GM21528 (cell line): ENCODE results near the gene CALR3.
"Not testable (repeated sequence)": the region's sequence is repeated elsewhere in the genome, so short reads cannot be mapped to it uniquely, and the experiment has no call there.

ENCODE experiments used
- ATAC-seq: cut with Tn5 transposase; IDR thresholded peaks from one replicate; pipeline ENCODE4 v1.9.1; 2021; ENCODE audit warnings: mild to moderate bottlenecking, moderate library complexity; ENCODE audit not compliant: unreplicated experiment, low FRiP score

The CALR3 gene

DNA sequence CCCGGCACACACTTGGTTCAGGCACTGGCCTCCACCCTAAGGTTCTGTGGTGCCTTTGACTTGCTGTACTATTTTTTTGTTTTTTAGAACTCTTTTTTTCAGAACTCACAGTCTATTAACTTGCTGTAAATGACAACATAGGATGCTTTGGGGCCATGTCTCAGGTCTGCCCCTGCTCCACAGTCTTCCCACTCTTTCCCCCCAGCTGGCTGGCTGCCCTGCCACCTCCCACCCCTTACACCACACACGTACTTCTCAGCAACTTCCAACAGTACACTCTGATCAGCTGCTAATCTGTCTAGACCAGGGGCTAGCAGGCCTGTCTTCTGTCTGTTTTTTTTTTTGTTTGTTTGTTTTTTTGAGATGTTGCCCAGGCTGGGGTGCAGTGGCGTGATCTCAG lies 8.3 kb upstream of the CALR3 start:
- no peak for ATAC-seq

DNA sequence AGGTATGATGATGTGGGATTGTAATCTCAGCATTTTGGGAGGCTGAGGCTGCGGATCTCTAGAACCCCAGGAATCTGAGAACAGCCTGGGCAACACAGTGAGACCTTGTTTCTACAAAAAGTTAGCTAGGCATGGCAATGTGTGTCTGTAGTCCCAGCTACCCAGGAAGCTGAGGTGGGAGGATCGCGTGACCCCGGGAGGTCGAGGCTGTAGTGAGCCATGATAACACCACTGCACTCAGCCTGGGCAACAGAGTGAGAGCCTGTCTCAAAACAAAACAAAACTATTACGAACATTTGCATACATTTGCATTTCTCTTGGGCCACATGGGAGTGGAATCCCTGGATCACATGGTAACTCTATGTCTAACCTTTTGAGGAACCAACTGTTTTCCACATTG lies 1.9 kb upstream of the CALR3 start:
- no peak for ATAC-seq

DNA sequence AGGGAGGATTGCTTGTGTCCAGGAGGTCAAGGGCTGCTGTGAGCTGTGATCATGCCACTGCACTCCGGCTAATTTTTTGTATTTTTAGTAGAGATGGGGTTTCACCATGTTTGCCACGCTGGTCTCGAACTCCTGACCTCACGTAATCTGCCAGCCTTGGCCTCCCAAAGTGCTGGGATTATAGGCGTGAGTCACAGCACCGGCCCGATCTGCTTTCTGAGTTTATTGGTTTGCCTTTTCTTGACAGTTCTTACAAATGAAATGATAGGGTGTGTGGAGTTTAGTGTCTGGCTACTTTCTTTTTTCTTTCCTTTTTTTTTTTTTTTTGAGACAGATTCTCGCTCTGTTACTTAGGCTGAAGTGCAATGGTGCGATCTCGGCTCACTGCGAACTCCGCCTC lies 1.1 kb upstream of the CALR3 start:
- no peak for ATAC-seq

DNA sequence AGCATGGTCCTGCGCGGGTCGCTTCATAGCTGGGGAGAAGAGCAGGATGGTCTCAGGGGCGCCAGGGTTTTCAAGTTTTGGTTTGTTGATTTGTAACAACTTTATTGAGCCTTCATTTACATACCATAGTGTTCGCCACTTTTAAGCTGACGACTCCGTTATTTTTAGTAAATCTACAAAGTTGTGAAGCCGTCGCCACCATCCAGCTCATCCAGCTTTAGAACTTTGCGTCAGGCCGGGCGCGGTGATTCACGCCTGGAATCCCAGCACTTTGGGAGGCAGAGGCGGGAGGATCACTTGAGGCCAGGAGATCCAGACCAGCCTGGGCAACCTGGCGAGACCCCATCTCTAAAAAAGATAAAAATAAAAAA lies 631 bp upstream of the CALR3 start:
- ATAC-seq = no peak

DNA sequence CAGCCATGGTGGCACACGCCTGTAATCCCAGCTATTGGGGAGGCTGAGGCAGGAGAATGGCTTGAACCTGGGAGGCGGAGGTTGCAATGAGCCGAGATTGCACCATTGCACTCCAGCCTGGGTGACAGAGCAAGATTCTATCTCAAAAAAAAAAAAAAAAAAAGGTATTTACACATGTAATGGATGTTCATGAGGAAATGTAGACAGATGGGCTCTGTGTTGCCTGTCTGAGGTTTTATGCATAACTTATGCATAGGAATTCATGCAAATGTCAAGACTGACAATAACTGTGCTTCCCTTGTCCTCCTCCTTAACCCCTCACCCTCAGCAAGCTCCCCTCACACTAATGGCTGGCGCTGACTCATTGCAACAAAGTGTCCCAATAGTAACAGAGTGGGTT lies 9.5 kb downstream of the CALR3 start:
- ATAC-seq = not testable (repeated sequence)

DNA sequence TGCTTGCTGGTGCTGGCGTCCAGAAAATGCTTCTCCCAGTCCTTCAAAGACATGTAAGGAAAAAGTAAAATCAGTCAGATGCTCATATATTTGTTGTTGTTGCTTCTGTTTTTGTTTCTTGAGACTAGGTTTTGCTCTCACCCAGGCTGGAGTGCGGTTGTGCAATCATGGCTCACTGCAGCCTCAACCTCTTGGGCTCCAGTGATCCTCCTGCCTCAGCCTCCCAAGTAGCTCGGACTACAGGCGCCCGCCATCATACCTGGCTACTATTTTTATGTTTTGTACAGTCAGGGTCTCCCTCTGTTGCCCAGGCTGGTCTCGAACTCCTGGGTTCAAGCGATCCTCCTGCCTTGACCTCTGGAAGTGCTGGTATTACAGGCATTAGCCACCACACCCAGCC lies 13.2 kb downstream of the CALR3 start:
- ATAC-seq = no peak

DNA sequence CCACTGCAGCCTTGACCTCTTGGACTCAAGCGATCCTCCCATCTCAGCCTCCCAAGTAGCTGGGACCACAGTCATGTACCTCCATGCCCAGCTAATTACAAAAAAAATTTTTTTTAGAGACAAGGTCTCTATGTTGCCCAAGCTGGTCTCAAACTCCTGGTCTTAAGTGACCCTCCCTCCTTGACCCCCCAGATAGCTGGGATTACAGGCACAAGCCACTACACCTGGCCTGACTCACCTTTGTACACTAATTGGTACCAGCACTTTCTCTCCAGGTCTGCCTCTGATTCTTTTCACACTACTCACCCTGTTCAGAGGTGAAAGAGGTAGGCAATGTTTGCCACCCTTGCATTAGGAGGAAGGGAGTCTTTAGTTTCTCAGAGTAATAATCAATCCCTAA lies 18.7 kb downstream of the CALR3 start:
- ATAC-seq = no peak

DNA sequence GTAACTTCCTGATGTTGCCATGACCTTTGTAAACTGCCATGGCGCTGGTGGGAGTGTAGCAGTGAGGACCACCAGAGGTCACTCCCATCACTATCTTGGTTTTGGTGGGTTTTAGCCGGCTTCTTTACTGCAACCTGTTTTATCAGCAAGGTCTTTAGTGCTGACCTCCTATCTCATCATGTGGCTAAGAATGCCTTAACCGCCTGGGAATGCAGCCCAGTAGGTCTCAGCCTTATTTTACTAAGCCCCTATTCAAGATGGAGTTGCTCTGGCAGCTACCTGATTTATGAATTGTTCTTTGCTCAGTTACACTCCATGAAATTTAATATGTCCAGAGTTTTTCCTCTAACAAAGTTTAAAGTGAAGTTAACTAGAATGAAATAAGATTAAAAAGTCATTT lies 19.6 kb downstream of the CALR3 start:
- no peak for ATAC-seq

DNA sequence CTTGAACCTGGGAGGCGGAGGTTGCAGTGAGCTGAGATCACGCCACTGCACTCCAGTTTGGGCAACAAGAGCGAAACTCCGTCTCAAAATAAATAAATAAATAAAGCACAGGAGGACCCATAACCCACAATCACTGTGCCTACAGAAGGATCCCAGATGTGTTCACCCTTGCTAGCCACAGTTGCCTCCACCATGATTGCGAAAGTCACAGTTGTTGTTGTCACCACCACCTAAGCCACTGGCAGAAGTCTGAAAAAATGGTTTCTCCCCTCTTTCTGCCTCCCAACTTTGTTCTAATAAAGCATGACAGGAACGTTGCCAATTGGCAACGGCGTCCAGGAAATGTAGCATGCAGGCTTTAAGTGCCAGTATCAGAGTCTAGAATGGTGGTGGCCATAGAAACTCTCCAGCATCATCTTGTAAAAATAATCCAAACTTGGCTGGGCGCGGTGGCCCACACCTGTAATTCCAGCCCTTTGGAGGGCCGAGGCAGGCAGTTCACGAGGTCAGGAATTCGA lies 22.0 kb downstream of the CALR3 start:
- no peak for ATAC-seq

DNA sequence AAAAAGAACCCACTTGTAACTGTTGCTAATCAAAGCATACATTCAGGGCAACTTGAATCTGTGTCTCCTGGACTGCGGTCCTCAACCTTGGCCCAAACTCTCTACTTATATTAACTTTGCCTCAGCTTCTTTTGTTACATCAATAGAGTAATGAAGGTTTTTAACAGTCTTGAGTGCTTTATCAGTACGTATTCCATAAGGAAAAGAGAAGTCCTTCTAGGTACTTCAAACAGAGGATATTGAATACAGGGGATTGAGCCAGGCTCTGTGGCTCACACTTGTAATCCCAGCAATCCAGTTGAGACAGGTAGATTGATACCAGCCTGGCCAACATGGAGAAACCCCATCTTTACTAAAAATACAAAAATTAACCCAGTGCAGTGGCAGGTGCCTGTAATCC lies 23.0 kb downstream of the CALR3 start:
- no peak for ATAC-seq

DNA sequence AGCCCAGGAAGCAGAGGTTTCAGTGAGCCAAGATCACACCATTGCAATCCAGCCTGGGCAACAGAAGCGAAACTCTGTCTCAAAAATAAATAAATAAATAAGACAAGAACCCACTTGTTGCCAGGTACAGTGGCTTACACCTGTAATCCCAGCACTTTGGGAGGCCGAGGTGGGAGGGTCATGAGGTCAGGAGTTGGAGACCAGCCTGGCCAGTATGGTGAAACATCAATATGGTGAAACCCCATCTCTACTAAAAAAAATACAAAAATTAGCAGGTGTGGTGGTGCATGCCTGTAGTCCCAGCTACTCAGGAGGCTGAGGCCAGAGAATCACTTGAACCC lies 23.4 kb downstream of the CALR3 start:
- ATAC-seq = not testable (repeated sequence)

DNA sequence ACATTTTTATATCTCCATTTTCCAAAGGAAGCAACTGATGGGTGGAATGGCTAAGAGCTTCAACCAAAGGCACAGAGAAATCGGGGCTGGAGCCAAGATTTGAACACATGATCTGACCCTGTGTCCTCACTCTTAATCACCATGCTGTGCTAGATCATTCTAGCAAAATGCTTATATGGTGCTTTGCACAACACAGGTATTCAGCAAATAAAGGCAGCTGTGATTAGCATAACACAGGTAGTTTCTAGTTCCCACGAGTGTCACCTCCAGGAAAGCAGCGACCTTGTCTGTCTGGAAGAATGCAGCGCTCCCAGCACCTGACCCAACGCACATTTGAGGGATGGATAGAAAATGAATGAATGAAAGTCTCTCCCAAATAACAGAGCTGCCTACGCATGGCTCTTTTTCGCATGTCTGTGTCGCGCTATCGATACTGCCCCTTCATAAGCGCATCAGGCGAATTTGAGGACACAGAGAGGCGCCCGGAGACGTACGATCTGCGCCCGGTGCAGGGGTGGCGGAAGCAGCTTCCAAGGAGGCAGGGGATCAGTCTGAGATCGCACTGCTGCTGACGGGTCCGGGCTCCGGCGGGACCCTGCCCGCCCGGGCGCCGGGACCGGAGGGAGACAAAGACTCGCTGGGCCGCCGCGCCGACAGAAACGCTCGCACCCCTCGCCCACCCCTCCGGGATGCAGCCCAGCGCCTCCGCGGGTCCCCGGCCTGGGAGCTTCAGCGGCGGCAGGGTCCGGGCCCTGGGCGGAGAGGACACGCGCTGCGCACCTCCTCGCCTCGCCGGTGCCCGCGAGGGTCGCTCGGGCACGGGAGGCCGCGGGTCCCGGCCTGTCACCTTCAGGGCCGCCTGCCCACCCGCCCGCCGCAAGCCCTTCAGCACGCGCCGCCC lies 24.8 kb downstream of the CALR3 start:
- peak; percentile 38 for ATAC-seq

DNA sequence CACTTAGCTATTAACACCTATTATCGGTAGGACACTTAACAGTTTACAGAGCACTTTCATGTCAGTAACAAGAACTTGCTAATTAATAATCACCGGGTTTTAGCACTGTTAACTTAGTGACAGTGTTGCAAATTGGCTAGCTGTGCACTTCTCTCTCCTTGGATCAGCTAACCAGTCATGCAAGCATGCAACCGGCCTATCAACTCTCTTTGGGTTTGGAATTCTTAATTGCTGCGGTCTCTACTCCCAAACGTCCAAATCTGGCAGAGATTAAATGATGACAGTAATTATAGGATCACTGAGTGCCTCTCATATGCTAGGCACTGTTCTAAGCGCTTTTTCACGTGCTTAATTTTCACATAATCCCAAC lies 25.4 kb downstream of the CALR3 start:
- ATAC-seq = no peak

DNA sequence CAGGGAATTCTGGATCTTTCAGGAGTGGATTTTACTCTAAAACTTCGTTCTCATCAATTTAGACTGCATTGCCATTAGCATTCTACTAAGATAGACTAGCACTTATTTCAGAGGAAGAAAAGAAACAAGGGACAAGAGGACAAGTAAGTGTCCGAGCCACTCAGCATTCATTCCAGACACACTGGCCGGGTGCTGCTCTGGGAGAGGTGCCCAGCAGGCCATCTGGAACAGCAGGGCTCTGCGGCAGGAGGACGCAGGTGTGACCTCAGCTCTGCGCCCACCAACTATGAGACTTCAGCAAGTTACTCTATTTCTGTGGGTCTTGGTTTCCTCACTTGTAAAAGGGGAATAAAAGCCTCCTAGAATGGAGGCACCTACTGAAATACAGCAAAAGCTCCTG lies 28.4 kb downstream of the CALR3 start:
- ATAC-seq = no peak

DNA sequence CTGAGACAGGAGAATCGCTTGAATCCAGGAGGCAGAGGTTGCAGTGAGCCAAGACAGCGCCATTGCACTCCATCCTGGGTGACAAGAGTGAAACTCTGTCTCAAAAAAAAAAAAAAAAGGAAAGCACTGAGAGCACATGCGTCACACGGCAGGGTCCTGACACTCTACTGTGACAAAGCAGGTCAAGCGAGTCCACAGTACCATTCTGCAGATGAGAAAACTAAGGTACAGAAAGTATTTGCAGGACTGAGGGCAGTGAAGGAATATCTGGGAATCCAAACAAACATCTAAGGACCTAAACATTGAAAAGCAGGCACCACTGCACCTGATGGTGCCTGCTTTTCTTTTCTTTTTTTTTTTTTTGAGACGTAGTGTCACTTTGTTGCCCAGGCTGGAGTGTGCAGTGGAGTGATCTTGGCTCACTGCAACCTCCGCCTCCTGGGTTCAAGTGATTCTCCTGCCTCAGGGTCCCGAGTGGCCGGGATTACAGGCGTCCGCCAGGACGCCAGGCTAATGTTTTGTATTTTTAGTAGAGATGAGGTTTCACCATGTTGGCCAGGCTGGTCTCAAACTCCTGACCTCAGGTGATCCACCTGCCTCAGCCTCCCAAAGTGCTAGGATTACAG lies 29.1 kb downstream of the CALR3 start:
- not testable (repeated sequence) for ATAC-seq

DNA sequence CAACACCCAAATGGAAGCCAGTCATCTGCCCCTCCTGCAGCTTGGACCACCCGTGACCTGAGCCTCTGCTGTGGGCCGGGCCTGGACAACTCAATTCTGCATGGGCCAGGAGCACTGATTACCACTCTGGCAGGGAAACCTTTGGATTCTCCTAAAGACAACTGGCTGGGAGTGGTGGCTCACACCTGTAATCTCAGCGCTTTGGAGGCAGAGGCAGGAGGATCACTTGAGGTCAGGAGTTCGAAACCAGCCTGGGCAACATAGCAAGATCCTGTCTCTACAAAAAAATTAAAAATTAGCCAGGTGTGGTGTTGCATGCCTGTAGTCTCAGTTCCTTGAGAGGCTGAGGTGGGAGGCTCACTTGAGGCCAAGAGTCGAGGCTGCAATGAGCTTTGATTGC lies 30.7 kb downstream of the CALR3 start:
- ATAC-seq = no peak

DNA sequence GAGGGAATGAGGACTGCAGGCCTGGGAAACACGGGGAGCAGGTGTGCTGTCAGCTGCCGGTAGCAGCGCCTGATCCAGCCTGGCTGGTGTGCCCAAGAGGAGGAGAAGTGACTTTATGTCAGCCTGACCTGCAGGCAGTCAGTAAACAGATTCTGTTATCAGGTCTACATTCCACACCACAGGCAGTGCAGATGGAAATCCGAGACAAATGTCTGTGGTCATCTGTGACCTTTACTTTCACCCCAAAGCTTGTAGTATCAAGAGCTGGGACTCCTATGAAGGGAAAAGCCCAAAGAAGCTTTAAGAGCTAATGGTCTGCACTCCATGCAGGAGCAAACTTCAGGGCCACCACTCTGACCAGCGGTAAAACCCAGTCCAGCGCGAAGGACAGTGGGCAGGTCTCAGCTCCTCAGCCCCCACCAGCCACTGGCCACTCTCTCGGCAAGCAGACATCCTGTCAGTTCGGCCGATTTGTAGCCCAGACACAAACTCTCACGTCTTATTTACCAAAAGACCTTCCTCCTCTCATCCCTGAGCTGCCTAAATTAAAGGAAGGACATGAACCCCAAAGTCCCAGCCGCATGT lies 31.9 kb downstream of the CALR3 start:
- no peak for ATAC-seq

DNA sequence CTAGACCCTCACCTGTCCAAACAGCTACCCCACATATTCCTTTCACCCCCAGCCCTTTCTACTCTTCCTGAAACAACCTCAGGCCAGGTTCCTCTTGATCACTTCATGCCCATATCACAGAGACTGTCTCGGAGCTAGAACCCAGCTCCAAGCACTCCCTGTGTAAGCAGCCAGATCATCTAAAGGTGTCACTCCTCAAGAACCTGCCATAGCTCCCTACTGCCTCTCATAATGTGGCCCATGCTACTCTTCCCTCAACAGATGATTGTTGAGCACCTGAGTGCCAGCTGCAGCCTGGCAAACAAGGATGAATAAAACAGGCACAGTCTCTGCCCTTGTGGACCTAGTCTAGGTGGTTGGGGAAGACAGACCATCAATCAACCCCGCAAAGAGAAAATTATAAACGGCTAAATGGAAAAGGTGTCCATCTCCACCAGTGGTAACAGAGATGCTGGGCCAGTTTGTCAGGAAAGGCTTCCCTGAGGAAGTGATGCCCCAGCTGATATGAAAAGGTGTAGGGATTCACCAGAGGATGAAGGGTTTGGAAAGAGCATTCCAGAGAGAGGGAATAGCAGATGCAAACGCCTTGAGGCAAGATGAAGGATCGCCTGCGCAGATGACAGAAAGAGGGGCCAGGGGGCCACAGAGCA lies 32.5 kb downstream of the CALR3 start:
- ATAC-seq = no peak

DNA sequence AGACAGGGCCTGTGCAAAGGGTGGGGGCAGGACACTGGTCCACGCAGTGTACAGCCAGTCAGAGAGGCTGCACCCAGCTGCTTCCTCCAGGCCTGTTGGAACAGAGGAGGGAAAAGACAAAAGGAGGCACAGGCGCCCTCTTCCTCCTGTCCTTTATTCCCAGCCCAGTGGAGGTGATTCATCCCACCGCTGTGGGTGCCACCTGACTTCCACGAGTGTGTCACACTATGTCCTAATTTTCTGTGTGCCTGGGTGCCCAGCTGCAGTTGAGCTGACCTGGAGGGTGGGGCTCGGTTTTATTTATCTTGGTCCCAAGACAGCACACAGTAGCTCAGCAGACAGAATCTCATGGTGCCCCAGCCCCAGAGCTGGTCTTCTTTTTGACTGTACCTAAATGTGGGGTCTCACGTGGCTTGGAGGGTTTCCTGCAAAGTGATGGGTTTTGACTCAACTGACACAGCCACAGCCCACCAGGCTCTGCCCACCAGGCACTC lies 33.2 kb downstream of the CALR3 start:
- ATAC-seq = no peak

DNA sequence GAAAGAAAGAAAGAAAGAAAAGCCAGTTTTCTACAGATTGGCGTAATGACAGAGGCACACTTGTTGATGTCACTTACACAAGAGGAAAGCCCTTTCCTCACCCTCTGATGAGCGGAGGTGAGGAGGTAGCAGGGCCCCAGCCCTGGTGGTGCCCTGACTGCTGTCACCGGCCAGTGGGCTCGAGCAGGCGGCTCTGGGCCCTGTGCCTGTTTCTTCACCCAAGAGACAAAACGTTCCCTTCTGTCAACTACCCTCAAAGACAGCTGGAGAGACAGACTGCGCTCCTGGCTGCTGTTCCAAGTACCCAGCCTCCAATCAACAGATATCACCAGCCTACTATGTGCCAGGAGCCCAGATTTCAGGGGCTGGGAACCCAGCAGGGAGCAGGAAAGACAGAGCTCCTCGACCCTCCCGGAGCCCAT lies 34.3 kb downstream of the CALR3 start:
- ATAC-seq = no peak

DNA sequence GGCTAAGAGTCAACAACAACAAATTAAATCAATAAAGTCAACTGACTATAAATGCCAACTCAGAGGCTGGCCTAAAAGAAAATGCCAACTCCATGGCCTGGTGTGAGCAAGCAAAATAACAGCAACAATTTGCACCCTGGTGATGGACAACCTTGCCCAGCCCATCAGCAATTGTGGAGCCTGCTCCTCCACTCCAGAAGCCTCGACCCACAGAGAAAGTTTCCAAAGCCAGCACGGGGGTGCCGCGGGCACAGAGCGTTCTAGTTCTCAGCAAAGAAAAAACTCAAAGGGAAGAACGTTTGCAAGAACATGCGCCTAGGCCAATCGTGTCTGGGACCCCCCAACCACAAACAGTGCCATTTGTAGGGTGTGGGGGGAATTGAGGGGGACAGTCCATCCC lies 35.5 kb downstream of the CALR3 start:
- ATAC-seq = no peak
